Measurements from ENCODE around the gene LPP. TPM values are rescaled to one million over a fixed set of nuclear protein-coding genes. Genes with fewer than 3 reads are reported as not detected.

LPP gene
- polyA plus RNA-seq, 3 donors: 14.1 to 23.2 (median 15.3) TPM

- Histone ChIP-seq H3K27me3 (ENCODE audit: control insufficient read depth in 2 of 2, insufficient read depth in 2 of 2, low read length in 2 of 2) (no peaks in the 10 kb centered on the region), H3K4me2 (replicated peaks; ENCODE audit: extremely low read depth, low read length, poor library complexity, severe bottlenecking) (no peak overlapping the region), H4K20me1 (ENCODE audit: insufficient read depth, low read length) (peaks cover 5% of the 10 kb centered on the region), H3K9ac (ENCODE audit: insufficient read depth, low read length, poor library complexity, severe bottlenecking) (no peak overlapping the region), H3K27ac (ENCODE audit: low read depth in 1 of 2, low read length in 2 of 2) (no peak overlapping the region), H3K4me1 (ENCODE audit: control insufficient read depth in 1 of 2, insufficient read depth in 2 of 2, low read length in 2 of 2) (peaks cover 0 to 10% of the 10 kb centered on the region in 2 donors), H3K4me3 (replicated peaks in 1 of 3; ENCODE audit: low read depth in 2 of 3, low read length in 3 of 3) (no peak overlapping the region), H3K9me3 (replicated peaks in 1 of 2; ENCODE audit: control insufficient read depth in 1 of 2, insufficient read depth in 1 of 2, low read length in 2 of 2) (no peaks in the 10 kb centered on the region), H3K36me3 (replicated peaks in 1 of 2; ENCODE audit: control insufficient read depth in 1 of 2, insufficient read depth in 2 of 2, low read length in 2 of 2) (peaks cover 0 to 13% of the 10 kb centered on the region in 2 donors), H2AFZ (ENCODE audit: insufficient read depth, low read depth, low read length, poor library complexity, severe bottlenecking) (no peak overlapping the region), H3K79me2 (ENCODE audit: insufficient read depth, low read length) (peaks cover 6% of the 10 kb centered on the region)
- H3K4me1 Mint-ChIP-seq: peaks cover 13% of the 10 kb centered on the region
- H3K9me3 Mint-ChIP-seq: no peaks in the 10 kb centered on the region
- no peak for TF ChIP-seq CTCF (IDR thresholded peaks at IDR 0.05)
- no peak overlapping the region for H3K4me3 Mint-ChIP-seq
- H3K36me3 Mint-ChIP-seq: peaks cover 17 to 18% of the 10 kb centered on the region in 2 donors
- no peak for DNase-seq
- intact Hi-C loops (cut with micrococcal nuclease): no loop called here
- H3K27me3 Mint-ChIP-seq (ENCODE audit: low read depth in 3 of 3): no peaks in the 10 kb centered on the region
- peak overlapping the region in 3 of 7 donors; percentile 15 to 54 (median 36) for H3K27ac Mint-ChIP-seq
- WGBS (ENCODE audit: insufficient coverage): 92% methylated on average over 2 of the region's 3 CpGs
These were observed 103.5 kb downstream of the LPP start for GRCh38 chr3:188257384-188258026.

- TF ChIP-seq CTCF (IDR thresholded peaks at IDR 0.05): no peak
- Histone ChIP-seq H3K4me1 (ENCODE audit: control insufficient read depth in 1 of 2, insufficient read depth in 2 of 2, low read length in 2 of 2) (peaks cover 0 to 10% of the 10 kb centered on the region in 2 donors), H3K27ac (ENCODE audit: low read depth in 1 of 2, low read length in 2 of 2) (no peak overlapping the region), H4K20me1 (ENCODE audit: insufficient read depth, low read length) (peaks cover 4% of the 10 kb centered on the region), H3K9me3 (replicated peaks in 1 of 2; ENCODE audit: control insufficient read depth in 1 of 2, insufficient read depth in 1 of 2, low read length in 2 of 2) (no peaks in the 10 kb centered on the region), H3K27me3 (ENCODE audit: control insufficient read depth in 2 of 2, insufficient read depth in 2 of 2, low read length in 2 of 2) (no peaks in the 10 kb centered on the region), H3K9ac (ENCODE audit: insufficient read depth, low read length, poor library complexity, severe bottlenecking) (no peak overlapping the region), H2AFZ (ENCODE audit: insufficient read depth, low read depth, low read length, poor library complexity, severe bottlenecking) (no peak overlapping the region), H3K4me3 (replicated peaks in 1 of 3; ENCODE audit: low read depth in 2 of 3, low read length in 3 of 3) (no peak overlapping the region), H3K4me2 (replicated peaks; ENCODE audit: extremely low read depth, low read length, poor library complexity, severe bottlenecking) (no peak overlapping the region), H3K79me2 (ENCODE audit: insufficient read depth, low read length) (peaks cover 6% of the 10 kb centered on the region), H3K36me3 (replicated peaks in 1 of 2; ENCODE audit: control insufficient read depth in 1 of 2, insufficient read depth in 2 of 2, low read length in 2 of 2) (peaks cover 0 to 13% of the 10 kb centered on the region in 2 donors)
- Mint-ChIP-seq H3K9me3 (no peaks in the 10 kb centered on the region), H3K27ac (peak overlapping the region in 1 of 7 donors; percentile 2), H3K4me3 (no peak overlapping the region), H3K4me1 (peaks cover 13% of the 10 kb centered on the region), H3K36me3 (peaks cover 19 to 24% of the 10 kb centered on the region in 2 donors), H3K27me3 (ENCODE audit: low read depth in 3 of 3) (no peaks in the 10 kb centered on the region)
- 94% methylated on average over 2 of the region's 2 CpGs for WGBS (ENCODE audit: insufficient coverage)
- intact Hi-C loops (cut with micrococcal nuclease): no loop called here
- DNase-seq: no peak
These were observed 105.2 kb downstream of the LPP start for GRCh38 chr3:188259191-188259590.

Data from CD14-positive monocyte (primary cell).